Adrenal gland (tissue), 5 donors: ENCODE data around the gene TSPYL1.

Source experiments
- CTCF ChIP-seq, 6 experiments: fragments of 450-650 bp in 4 of 6; fragments of 200-600 bp in 2 of 6; sonication (generic) in 1 of 6; IDR thresholded peaks; 1 replicate in 5 of 6; 2 replicates in 1 of 6; pipeline versions ENCODE4 v1.5.1 to v1.8.0; 2016 to 2021; ENCODE audit warnings: antibody characterized with exemption in 6 of 6, mild to moderate bottlenecking in 2 of 6, moderate library complexity in 1 of 6
- POLR2A ChIP-seq, 2 donors: fragments of 450-650 bp; IDR thresholded peaks; one replicate each; pipeline ENCODE4 v1.6.1; 2017; ENCODE audit warnings: antibody characterized with exemption in 2 of 2, mild to moderate bottlenecking in 2 of 2, moderate library complexity in 1 of 2
- donor health status: DM: no; HTN: no; CAD: no.

DNA sequence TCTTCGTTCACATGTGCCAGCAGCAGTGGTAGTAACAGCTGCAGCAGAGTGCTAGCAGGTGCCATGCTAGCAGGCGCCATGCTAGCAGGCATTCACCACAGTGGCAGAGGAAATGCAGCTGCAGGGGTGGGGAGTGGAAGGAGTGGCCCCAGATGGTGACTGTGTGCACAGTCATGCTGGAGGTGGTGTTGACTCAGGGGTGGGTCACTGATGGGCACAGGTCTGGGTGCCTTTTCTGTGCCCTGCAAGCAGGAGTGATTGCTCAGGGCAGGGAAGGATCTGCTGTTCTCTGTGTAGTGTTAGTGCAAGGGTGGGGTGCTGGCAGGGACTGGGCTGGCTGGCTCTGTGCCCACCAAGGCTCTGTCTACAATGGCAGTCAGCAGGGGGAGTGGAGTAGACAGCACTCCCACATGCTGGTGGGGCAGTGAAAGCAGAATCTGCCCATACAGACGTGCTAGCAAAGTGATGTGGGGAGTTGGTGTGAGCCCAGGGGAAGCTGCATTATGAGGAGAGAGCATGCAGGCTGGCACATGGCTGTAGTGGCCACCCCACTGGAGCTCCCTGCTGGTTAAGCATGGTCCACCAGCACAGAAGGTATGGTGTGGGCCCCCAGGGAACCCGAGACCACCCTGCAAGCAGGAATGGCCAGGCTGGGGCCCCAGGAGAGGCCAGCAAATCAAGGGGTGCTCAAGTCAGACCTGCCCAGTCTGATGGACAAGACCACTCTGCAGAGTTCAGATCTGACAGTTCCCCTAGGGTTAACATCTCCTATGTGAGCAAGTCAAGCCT lies 14.5 kb downstream of the TSPYL1 start:
- TF ChIP-seq CTCF (IDR thresholded peaks at IDR 0.05): no peak
- TF ChIP-seq POLR2A (IDR thresholded peaks at IDR 0.05): no peak
